PC-3 (cell line): ENCODE measurements around the gene MTCL1. TPM values are rescaled to one million over a fixed set of nuclear protein-coding genes. Genes with fewer than 3 reads are reported as not detected.

Experiments
- ATAC-seq: fragments of 200-7000 bp; cut with Tn5 transposase; 2 replicates; pipeline ENCODE4 v1.9.1; 2020; ENCODE audit warnings: mild to moderate bottlenecking, moderate library complexity
- BruUV-seq: library from RNA; stranded (reverse); fragments of 400-500 nt; replicated peaks from 2 replicates; lab custom pipeline; 2021; lab: Mats Ljungman, UMichigan
- CTCF ChIA-PET: fragments of 300-600 bp; sonication (Branson Sonifier 250); formaldehyde crosslinking; loops from one replicate; lab custom pipeline; 2022; ENCODE audit warnings: antibody characterized with exemption; lab: Charles Lee
- POLR2A ChIA-PET: fragments of 300-600 bp; sonication (Branson Sonifier 250); formaldehyde crosslinking; loops from one replicate; lab custom pipeline; 2022; ENCODE audit warnings: antibody characterized with exemption; ENCODE audit not compliant: unreplicated experiment; lab: Charles Lee
- DNase-seq: peaks from one replicate; pipeline ENCODE4 v3.0.0-alpha.2; 2015
- H2AFZ ChIP-seq: fragments of 300-600 bp; sonication (generic); 2 replicates; pipeline ENCODE4 v1.6.0; 2016; ENCODE audit warnings: antibody characterized with exemption, low read length
- H3F3A ChIP-seq: fragments of 300-600 bp; sonication (generic); one replicate; pipeline ENCODE4 v1.6.0; 2017; ENCODE audit warnings: antibody characterized with exemption, low read length, control low read depth, mild to moderate bottlenecking; ENCODE audit not compliant: unreplicated experiment
- H3K27ac ChIP-seq: fragments of 300-600 bp; sonication (generic); 2 replicates; pipeline ENCODE4 v1.5.1; 2016; ENCODE audit warnings: mild to moderate bottlenecking, low read length
- H3K27me3 ChIP-seq: fragments of 300-600 bp; sonication (generic); 2 replicates; pipeline ENCODE4 v1.6.1; 2016; ENCODE audit warnings: low read length, mixed read lengths
- H3K36me3 ChIP-seq: fragments of 300-600 bp; sonication (generic); 2 replicates; pipeline ENCODE4 v1.6.1; 2016; ENCODE audit warnings: low read depth, mixed run types, low read length, mixed read lengths
- H3K4me1 ChIP-seq: fragments of 300-600 bp; sonication (generic); 2 replicates; pipeline ENCODE4 v1.5.1; 2016; ENCODE audit warnings: low read length; ENCODE audit not compliant: insufficient read depth
- H3K4me2 ChIP-seq: fragments of 300-600 bp; sonication (generic); 2 replicates; pipeline ENCODE4 v1.6.0; 2016; ENCODE audit warnings: low read length
- H3K4me3 ChIP-seq: fragments of 300-600 bp; sonication (generic); 2 replicates; pipeline ENCODE4 v1.5.1; 2016; ENCODE audit warnings: mild to moderate bottlenecking, low read length, mixed read lengths
- H3K79me2 ChIP-seq: fragments of 300-600 bp; sonication (generic); 2 replicates; pipeline ENCODE4 v1.6.1; 2017; ENCODE audit warnings: low read length, mixed read lengths
- H3K9ac ChIP-seq: fragments of 300-600 bp; sonication (generic); 2 replicates; pipeline ENCODE4 v1.6.0; 2016; ENCODE audit warnings: mild to moderate bottlenecking, low read length
- H3K9me2 ChIP-seq: fragments of 300-600 bp; sonication (generic); replicated peaks from 2 replicates; pipeline ENCODE4 v1.6.1; 2016; ENCODE audit warnings: mixed run types, low read length, mixed read lengths
- H3K9me3 ChIP-seq: fragments of 300-600 bp; sonication (generic); 2 replicates; pipeline ENCODE4 v1.6.1; 2016; ENCODE audit warnings: low read length, mixed read lengths
- H4K20me1 ChIP-seq: fragments of 300-600 bp; sonication (generic); 2 replicates; pipeline ENCODE4 v1.6.1; 2016; ENCODE audit warnings: low read length, mixed read lengths
- CTCF ChIP-seq: fragments of 300-600 bp; sonication (generic); conservative IDR thresholded peaks from 2 replicates; pipeline ENCODE4 v1.5.1; 2017; ENCODE audit warnings: antibody characterized with exemption, low read depth, mild to moderate bottlenecking, low read length
- EZH2 ChIP-seq: fragments of 300-600 bp; sonication (generic); IDR thresholded peaks from one replicate; pipeline ENCODE4 v1.6.1; 2017; ENCODE audit warnings: antibody characterized with exemption, mild to moderate bottlenecking, low read length; ENCODE audit not compliant: unreplicated experiment
- EZH2phosphoT487 ChIP-seq: fragments of 300-600 bp; sonication (generic); IDR thresholded peaks from 2 replicates; pipeline ENCODE4 v1.6.1; 2018; ENCODE audit warnings: mild to moderate bottlenecking, antibody characterized with exemption, low read length, borderline replicate concordance
- intact Hi-C: fragments of 100-400 bp; cut with micrococcal nuclease; formaldehyde crosslinking; loops from 2 replicates; pipeline ENCODE4 v1.9.0; 2023
- total RNA-seq: library from RNA; depleted of rRNA; stranded (reverse); fragments of >200 nt; gene quantifications from 2 replicates; pipeline ENCODE4 v1.2.3, GENCODE V29; 2014

Gene MTCL1
- total RNA-seq, 1 experiment from 2014 or later, result 33.1 TPM

GRCh38 chr18:8754995-8755960, 49.9 kb downstream of the MTCL1 start:
- Histone ChIP-seq H3K4me3 (no peak overlapping the region), H4K20me1 (no peaks in the 10 kb centered on the region), H3K9me3 (no peaks in the 10 kb centered on the region), H2AFZ (no peak overlapping the region), H3K79me2 (peaks cover 15% of the 10 kb centered on the region; the same call in 1 of the 2 replicates), H3F3A (no peaks in the 10 kb centered on the region), H3K9ac (no peak overlapping the region), H3K27ac (peak overlapping the region; percentile 45), H3K4me2 (no peak overlapping the region), H3K9me2 (no peaks in the 10 kb centered on the region), H3K4me1 (peaks cover 11% of the 10 kb centered on the region), H3K27me3 (no peaks in the 10 kb centered on the region), H3K36me3 (peaks cover 21% of the 10 kb centered on the region)
- intact Hi-C loops, result no loop called here
- DNase-seq (peak; percentile 49), ATAC-seq (peak; percentile 81)
- ChIA-PET POLR2A (no interaction called here), CTCF (no interaction called here)
- no peak for TF ChIP-seq EZH2
- TF ChIP-seq CTCF, result no peak
- TF ChIP-seq EZH2phosphoT487, result no peak
- BruUV-seq, result no TSS peak

GRCh38 chr18:8756571-8756970, 51.2 kb downstream of the MTCL1 start:
- DNase-seq (no peak), ATAC-seq (no peak)
- no peaks in the 10 kb centered on the region for H4K20me1 ChIP-seq
- no peaks in the 10 kb centered on the region for H3K27me3 ChIP-seq
- H3K4me1 ChIP-seq, result peaks cover 11% of the 10 kb centered on the region
- no peak overlapping the region for H3K27ac ChIP-seq
- H3K36me3 ChIP-seq, result peaks cover 32% of the 10 kb centered on the region
- H3F3A ChIP-seq, result no peaks in the 10 kb centered on the region
- no peak overlapping the region for H3K4me3 ChIP-seq
- POLR2A ChIA-PET, result no interaction called here
- CTCF ChIA-PET, result no interaction called here
- no peak overlapping the region for H3K4me2 ChIP-seq
- H3K9ac ChIP-seq, result no peak overlapping the region
- no peaks in the 10 kb centered on the region for H3K9me2 ChIP-seq
- H3K79me2 ChIP-seq, result peaks cover 10% of the 10 kb centered on the region; the same call in 1 of the 2 replicates
- TF ChIP-seq EZH2, result no peak
- TF ChIP-seq EZH2phosphoT487, result no peak
- TF ChIP-seq CTCF, result no peak
- H2AFZ ChIP-seq, result no peak overlapping the region
- H3K9me3 ChIP-seq, result no peaks in the 10 kb centered on the region
- intact Hi-C loops, result no loop called here
- BruUV-seq, result no TSS peak
